ENCODE data around the gene FUT8.
A peak's percentile ranks its signal among the peaks of the same experiment; 100 is the strongest.

FUT8 gene

DNA sequence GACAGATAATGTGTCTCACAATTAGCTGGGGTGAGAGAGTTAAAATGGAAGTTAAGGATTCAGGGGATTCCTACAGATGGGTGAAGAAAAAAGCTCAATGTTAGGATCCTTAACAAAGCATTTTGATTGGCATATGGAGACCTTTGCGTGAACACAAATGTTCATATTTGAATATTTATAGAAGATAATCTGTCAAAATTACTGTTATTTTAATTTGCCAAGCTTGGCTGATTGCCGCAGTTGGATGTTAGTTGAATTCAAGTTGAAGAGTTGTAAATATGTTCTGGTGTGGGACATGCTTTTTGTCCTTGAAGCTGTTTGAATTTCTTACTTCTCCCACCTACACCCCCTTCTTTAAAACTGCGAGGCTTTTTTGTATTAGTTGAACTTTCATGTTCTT lies 91.2 kb downstream of the FUT8 start:
- TF ChIP-seq YY1 (IDR thresholded peaks at IDR 0.05; ENCODE audit: insufficient read depth, insufficient read length) (no peak), SUZ12 (IDR thresholded peaks at IDR 0.05; ENCODE audit: extremely low read depth, insufficient read depth, insufficient read length) (no peak), ZNF274 (IDR thresholded peaks at IDR 0.05; ENCODE audit: low read depth, low read length) (no peak)
- H3K4me1 ChIP-seq (ENCODE audit: insufficient read depth, insufficient read length), result no peaks in the 10 kb centered on the region

DNA sequence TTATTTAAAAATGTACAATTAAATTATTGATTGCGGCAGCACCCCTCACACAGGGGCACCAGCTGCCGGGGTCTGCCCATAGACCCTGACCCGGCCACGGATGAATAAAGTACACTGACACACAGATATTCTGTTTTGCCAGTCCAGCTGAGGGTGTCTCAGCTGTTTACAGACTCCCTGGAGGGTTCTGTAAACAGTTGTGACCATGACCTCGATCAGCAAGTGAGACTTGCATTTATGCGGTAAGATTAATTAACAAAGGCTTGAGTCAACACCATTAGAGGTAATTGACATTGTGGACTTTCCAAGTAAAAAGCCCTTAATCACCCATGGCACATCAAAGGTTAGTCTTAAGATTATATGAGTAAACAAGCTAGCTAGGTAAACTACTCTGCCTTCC lies 94.3 kb downstream of the FUT8 start:
- TF ChIP-seq SUZ12 (IDR thresholded peaks at IDR 0.05; ENCODE audit: extremely low read depth, insufficient read depth, insufficient read length) (no peak), ZNF274 (IDR thresholded peaks at IDR 0.05; ENCODE audit: low read depth, low read length) (no peak), YY1 (IDR thresholded peaks at IDR 0.05; ENCODE audit: insufficient read depth, insufficient read length) (no peak)
- peak; percentile 27 for DNase-seq (ENCODE audit: low read depth, low spot score)
- H3K9ac ChIP-seq (ENCODE audit: insufficient read length, low read depth), result no peak overlapping the region
- H3K27me3 ChIP-seq (ENCODE audit: insufficient read depth, insufficient read length), result no peaks in the 10 kb centered on the region
- no peaks in the 10 kb centered on the region for H3K9me3 ChIP-seq (ENCODE audit: insufficient read depth, low read length)
- no peaks in the 10 kb centered on the region for H3K4me1 ChIP-seq (ENCODE audit: insufficient read depth, insufficient read length)
- H3K4me3 ChIP-seq (ENCODE audit: insufficient read length, low read depth), result no peak overlapping the region
- H3K36me3 ChIP-seq (ENCODE audit: insufficient read depth, insufficient read length, low read length), result no peaks in the 10 kb centered on the region

More for the DNA sequence above, 91.2 kb downstream of the FUT8 start:
- no peak overlapping the region for H3K9ac ChIP-seq (ENCODE audit: insufficient read length, low read depth)
- H3K9me3 ChIP-seq (ENCODE audit: insufficient read depth, low read length), result no peaks in the 10 kb centered on the region
- DNase-seq (ENCODE audit: low read depth, low spot score), result no peak
- H3K4me3 ChIP-seq (ENCODE audit: insufficient read length, low read depth), result no peak overlapping the region
- no peaks in the 10 kb centered on the region for H3K36me3 ChIP-seq (ENCODE audit: insufficient read depth, insufficient read length, low read length)
- H3K27me3 ChIP-seq (ENCODE audit: insufficient read depth, insufficient read length), result no peaks in the 10 kb centered on the region

DNA sequence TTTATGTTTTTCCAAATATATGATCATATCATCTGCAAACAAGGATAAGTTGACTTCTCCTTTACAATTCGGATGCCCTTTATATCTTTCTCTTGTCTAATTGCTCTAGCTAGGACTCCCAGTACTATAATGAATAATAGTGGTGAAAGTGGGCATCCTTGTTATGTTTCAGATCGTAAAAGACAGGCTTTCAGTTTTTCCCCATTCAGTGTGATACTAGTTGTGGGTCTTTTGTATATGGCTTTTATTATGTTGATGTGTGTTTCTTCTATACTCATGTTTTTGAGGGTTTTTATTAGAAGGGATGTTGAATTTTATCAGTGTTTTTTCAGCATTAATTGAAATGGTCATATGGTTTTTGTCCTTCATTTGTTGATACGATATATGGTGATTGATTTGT lies 97.3 kb downstream of the FUT8 start:
- Histone ChIP-seq H3K27me3 (ENCODE audit: insufficient read depth, insufficient read length) (no peaks in the 10 kb centered on the region), H3K36me3 (ENCODE audit: insufficient read depth, insufficient read length, low read length) (no peaks in the 10 kb centered on the region), H3K9me3 (ENCODE audit: insufficient read depth, low read length) (no peaks in the 10 kb centered on the region), H3K9ac (ENCODE audit: insufficient read length, low read depth) (no peak overlapping the region), H3K4me1 (ENCODE audit: insufficient read depth, insufficient read length) (no peaks in the 10 kb centered on the region), H3K4me3 (ENCODE audit: insufficient read length, low read depth) (no peak overlapping the region)
- no peak for TF ChIP-seq YY1 (IDR thresholded peaks at IDR 0.05; ENCODE audit: insufficient read depth, insufficient read length)
- no peak for TF ChIP-seq ZNF274 (IDR thresholded peaks at IDR 0.05; ENCODE audit: low read depth, low read length)
- no peak for TF ChIP-seq SUZ12 (IDR thresholded peaks at IDR 0.05; ENCODE audit: extremely low read depth, insufficient read depth, insufficient read length)
- DNase-seq (ENCODE audit: low read depth, low spot score), result no peak

DNA sequence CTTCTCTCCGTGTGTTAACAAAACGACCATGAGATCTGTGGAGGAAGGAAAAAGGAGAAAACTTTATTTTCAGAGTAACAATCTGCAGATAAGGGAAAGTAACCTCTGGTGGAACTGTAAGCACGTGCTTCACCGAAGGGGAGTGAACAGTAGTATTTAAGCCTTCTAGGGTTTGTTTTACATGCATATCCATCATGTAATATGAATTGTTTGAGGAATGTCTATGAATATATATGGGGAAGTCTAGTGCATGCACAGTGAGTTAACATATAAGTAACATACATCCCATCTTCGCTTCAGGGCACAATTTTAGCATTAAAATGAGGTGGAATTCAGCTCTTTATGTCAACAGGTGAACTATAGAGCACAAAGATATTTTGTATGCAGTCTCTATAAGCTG lies 101.1 kb downstream of the FUT8 start:
- Histone ChIP-seq H3K9me3 (ENCODE audit: insufficient read depth, low read length) (no peaks in the 10 kb centered on the region), H3K27me3 (ENCODE audit: insufficient read depth, insufficient read length) (no peaks in the 10 kb centered on the region), H3K9ac (ENCODE audit: insufficient read length, low read depth) (no peak overlapping the region), H3K4me1 (ENCODE audit: insufficient read depth, insufficient read length) (no peaks in the 10 kb centered on the region), H3K4me3 (ENCODE audit: insufficient read length, low read depth) (no peak overlapping the region), H3K36me3 (ENCODE audit: insufficient read depth, insufficient read length, low read length) (no peaks in the 10 kb centered on the region)
- DNase-seq (ENCODE audit: low read depth, low spot score), result no peak
- TF ChIP-seq YY1 (IDR thresholded peaks at IDR 0.05; ENCODE audit: insufficient read depth, insufficient read length) (no peak), SUZ12 (IDR thresholded peaks at IDR 0.05; ENCODE audit: extremely low read depth, insufficient read depth, insufficient read length) (no peak), ZNF274 (IDR thresholded peaks at IDR 0.05; ENCODE audit: low read depth, low read length) (no peak)

DNA sequence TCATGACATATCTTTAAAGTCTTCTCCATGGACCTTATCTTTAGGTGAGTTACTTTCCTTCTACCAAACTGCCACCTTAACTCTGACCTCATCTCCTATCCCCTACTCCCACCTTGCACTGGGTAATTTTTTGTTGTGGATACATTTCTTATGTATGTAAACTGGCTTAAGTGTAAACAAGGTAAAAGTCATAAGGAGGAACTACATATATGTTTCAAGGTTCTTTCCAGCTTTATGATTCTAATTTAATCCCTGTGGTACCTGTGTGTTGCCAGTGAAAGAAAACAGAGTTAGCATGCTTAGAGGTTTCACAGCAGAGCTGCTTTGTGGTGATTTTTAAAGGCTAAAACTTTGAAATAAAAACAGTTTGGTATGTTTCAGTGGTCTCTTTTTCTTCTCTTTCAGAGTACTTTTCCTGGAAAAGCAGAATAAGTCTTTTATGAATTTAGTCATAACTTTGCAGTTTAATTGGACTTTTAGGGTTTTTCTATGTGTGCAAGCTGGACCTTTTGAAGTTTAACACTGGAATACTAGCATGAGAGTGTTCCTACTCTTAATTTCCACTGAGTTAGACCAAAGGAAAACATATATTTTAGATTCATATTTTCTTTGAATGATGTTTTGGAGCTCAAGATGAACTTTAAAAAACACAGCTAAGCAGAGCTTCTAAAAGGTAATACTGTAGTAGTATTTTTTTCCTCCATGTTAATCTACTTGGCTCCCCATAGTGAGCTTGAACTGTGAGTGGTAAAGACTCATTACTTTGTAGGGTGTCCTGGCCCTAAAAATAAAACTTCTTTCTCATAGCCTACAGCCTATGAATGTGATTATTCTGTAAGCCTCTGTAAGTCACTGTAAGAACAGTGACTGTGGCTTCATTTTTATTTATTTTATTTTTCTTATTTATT lies 105.4 kb downstream of the FUT8 start:
- no peaks in the 10 kb centered on the region for H3K36me3 ChIP-seq (ENCODE audit: insufficient read depth, insufficient read length, low read length)

DNA sequence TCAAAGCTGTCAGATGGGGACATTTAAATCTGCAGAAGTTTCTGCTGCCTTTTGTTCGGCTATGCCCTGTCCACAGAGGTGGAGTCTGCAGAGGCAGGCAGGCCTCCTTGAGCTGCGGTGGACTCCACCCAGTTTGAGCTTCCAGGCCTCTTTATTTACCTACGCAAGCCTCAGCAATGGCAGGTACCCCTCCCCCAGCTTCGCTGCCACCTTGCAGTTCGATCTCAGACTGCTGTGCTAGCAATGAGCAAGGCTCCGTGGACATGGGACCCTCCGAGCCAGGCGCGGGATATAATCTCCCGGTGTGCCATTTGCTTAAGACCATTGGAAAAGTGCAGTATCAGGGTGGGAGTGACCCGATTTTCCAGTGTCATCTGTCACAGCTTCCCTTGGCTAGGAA lies 115.5 kb downstream of the FUT8 start:
- no peaks in the 10 kb centered on the region for H3K27me3 ChIP-seq (ENCODE audit: insufficient read depth, insufficient read length)
- H3K4me3 ChIP-seq (ENCODE audit: insufficient read length, low read depth), result no peak overlapping the region
- DNase-seq (ENCODE audit: low read depth, low spot score), result no peak
- peaks cover 13% of the 10 kb centered on the region; the same call in 1 of the 2 replicates for H3K9me3 ChIP-seq (ENCODE audit: insufficient read depth, low read length)
- TF ChIP-seq YY1 (IDR thresholded peaks at IDR 0.05; ENCODE audit: insufficient read depth, insufficient read length), result no peak
- no peak for TF ChIP-seq ZNF274 (IDR thresholded peaks at IDR 0.05; ENCODE audit: low read depth, low read length)
- TF ChIP-seq SUZ12 (IDR thresholded peaks at IDR 0.05; ENCODE audit: extremely low read depth, insufficient read depth, insufficient read length), result no peak
- no peak overlapping the region for H3K9ac ChIP-seq (ENCODE audit: insufficient read length, low read depth)
- no peaks in the 10 kb centered on the region for H3K36me3 ChIP-seq (ENCODE audit: insufficient read depth, insufficient read length, low read length)
- no peaks in the 10 kb centered on the region for H3K4me1 ChIP-seq (ENCODE audit: insufficient read depth, insufficient read length)

More for the DNA sequence above, 105.4 kb downstream of the FUT8 start:
- Histone ChIP-seq H3K27me3 (ENCODE audit: insufficient read depth, insufficient read length) (no peaks in the 10 kb centered on the region), H3K4me1 (ENCODE audit: insufficient read depth, insufficient read length) (no peaks in the 10 kb centered on the region), H3K9ac (ENCODE audit: insufficient read length, low read depth) (no peak overlapping the region), H3K4me3 (ENCODE audit: insufficient read length, low read depth) (no peak overlapping the region), H3K9me3 (ENCODE audit: insufficient read depth, low read length) (no peaks in the 10 kb centered on the region)
- no peak for TF ChIP-seq ZNF274 (IDR thresholded peaks at IDR 0.05; ENCODE audit: low read depth, low read length)
- no peak for TF ChIP-seq SUZ12 (IDR thresholded peaks at IDR 0.05; ENCODE audit: extremely low read depth, insufficient read depth, insufficient read length)
- no peak for TF ChIP-seq YY1 (IDR thresholded peaks at IDR 0.05; ENCODE audit: insufficient read depth, insufficient read length)
- DNase-seq (ENCODE audit: low read depth, low spot score), result no peak

DNA sequence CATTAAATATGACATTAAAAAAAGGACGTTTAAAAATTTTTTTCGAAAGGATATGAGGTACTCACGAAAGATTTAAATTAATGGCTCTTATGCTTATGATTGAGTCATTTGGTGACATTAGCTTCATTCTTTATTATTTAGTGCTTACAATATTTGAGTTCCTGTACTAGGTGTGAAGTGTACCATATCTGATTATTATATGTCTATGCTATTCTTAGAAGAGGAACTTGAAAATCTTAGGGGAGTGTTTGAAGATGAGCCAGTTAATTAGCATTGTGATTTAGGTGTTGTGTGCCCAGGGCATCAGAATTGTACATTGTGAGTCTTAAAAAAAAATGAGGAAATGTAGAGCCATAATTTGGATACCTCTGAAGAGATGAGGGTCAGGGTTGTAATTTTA lies 118.6 kb downstream of the FUT8 start:
- Histone ChIP-seq H3K9me3 (ENCODE audit: insufficient read depth, low read length) (peaks cover 13% of the 10 kb centered on the region), H3K27me3 (ENCODE audit: insufficient read depth, insufficient read length) (no peaks in the 10 kb centered on the region)

More for the DNA sequence above, 118.6 kb downstream of the FUT8 start:
- DNase-seq (ENCODE audit: low read depth, low spot score), result no peak
- H3K36me3 ChIP-seq (ENCODE audit: insufficient read depth, insufficient read length, low read length), result no peaks in the 10 kb centered on the region
- H3K9ac ChIP-seq (ENCODE audit: insufficient read length, low read depth), result no peak overlapping the region
- TF ChIP-seq SUZ12 (IDR thresholded peaks at IDR 0.05; ENCODE audit: extremely low read depth, insufficient read depth, insufficient read length), result no peak
- TF ChIP-seq YY1 (IDR thresholded peaks at IDR 0.05; ENCODE audit: insufficient read depth, insufficient read length), result no peak
- no peak for TF ChIP-seq ZNF274 (IDR thresholded peaks at IDR 0.05; ENCODE audit: low read depth, low read length)
- H3K4me1 ChIP-seq (ENCODE audit: insufficient read depth, insufficient read length), result no peaks in the 10 kb centered on the region
- no peak overlapping the region for H3K4me3 ChIP-seq (ENCODE audit: insufficient read length, low read depth)
